MM.1S (cell line): ENCODE measurements around the gene COBL.

Source experiments
- DNase-seq: peaks from one replicate; pipeline ENCODE4 v3.0.0-alpha.2; 2015
- H2AFZ ChIP-seq: fragments of 300-600 bp; sonication (generic); 2 replicates; pipeline ENCODE4 v1.6.0; 2016; ENCODE audit warnings: antibody characterized with exemption, low read length
- H3F3A ChIP-seq: fragments of 300-600 bp; sonication (generic); 2 replicates; pipeline ENCODE4 v1.6.1; 2016; ENCODE audit warnings: mild to moderate bottlenecking, antibody characterized with exemption, low read length, moderate library complexity, mixed read lengths; ENCODE audit not compliant: insufficient read depth
- H3K27ac ChIP-seq: fragments of 300-600 bp; sonication (generic); 2 replicates; pipeline ENCODE4 v1.5.1; 2016; ENCODE audit warnings: mild to moderate bottlenecking, low read length
- H3K27me3 ChIP-seq: fragments of 300-600 bp; sonication (generic); replicated peaks from 2 replicates; pipeline ENCODE4 v1.6.0; 2016; ENCODE audit warnings: low read length; ENCODE audit not compliant: insufficient read depth
- H3K36me3 ChIP-seq: fragments of 300-600 bp; sonication (generic); replicated peaks from 2 replicates; pipeline ENCODE4 v1.6.1; 2016; ENCODE audit warnings: mild to moderate bottlenecking, low read length, mixed read lengths; ENCODE audit not compliant: insufficient read depth
- H3K4me1 ChIP-seq: fragments of 300-600 bp; sonication (generic); 2 replicates; pipeline ENCODE4 v1.6.1; 2016; ENCODE audit warnings: low read length, mixed read lengths
- H3K4me2 ChIP-seq: fragments of 300-600 bp; sonication (generic); 2 replicates; pipeline ENCODE4 v1.6.0; 2016; ENCODE audit warnings: low read depth, low read length
- H3K4me3 ChIP-seq: fragments of 300-600 bp; sonication (generic); 2 replicates; pipeline ENCODE4 v1.5.1; 2016; ENCODE audit warnings: low read length, mixed read lengths
- H3K79me2 ChIP-seq: fragments of 300-600 bp; sonication (generic); 2 replicates; pipeline ENCODE4 v1.6.1; 2016; ENCODE audit warnings: mixed run types, low read length, mixed read lengths
- H3K9ac ChIP-seq: fragments of 300-600 bp; sonication (generic); 2 replicates; pipeline ENCODE4 v1.6.1; 2016; ENCODE audit warnings: low read length, mixed read lengths
- H3K9me2 ChIP-seq: fragments of 300-600 bp; sonication (generic); replicated peaks from 2 replicates; pipeline ENCODE4 v1.6.1; 2016; ENCODE audit warnings: mild to moderate bottlenecking, low read length, mixed read lengths; ENCODE audit not compliant: insufficient read depth
- H3K9me3 ChIP-seq: fragments of 300-600 bp; sonication (generic); replicated peaks from 2 replicates; pipeline ENCODE4 v1.6.1; 2016; ENCODE audit warnings: mild to moderate bottlenecking, low read length, mixed read lengths; ENCODE audit not compliant: insufficient read depth
- H4K20me1 ChIP-seq: fragments of 300-600 bp; sonication (generic); 2 replicates; pipeline ENCODE4 v1.6.1; 2016; ENCODE audit warnings: mild to moderate bottlenecking, low read length, moderate library complexity, mixed read lengths; ENCODE audit not compliant: insufficient read depth
- CTCF ChIP-seq: fragments of 300-600 bp; sonication (generic); IDR thresholded peaks from 2 replicates; pipeline ENCODE4 v1.5.1; 2016; ENCODE audit warnings: antibody characterized with exemption, low read length, mixed read lengths
- EZH2 ChIP-seq: fragments of 300-600 bp; sonication (generic); optimal IDR thresholded peaks from 2 replicates; pipeline ENCODE3; 2017; ENCODE audit warnings: low read depth, mild to moderate bottlenecking, antibody characterized with exemption, low read length, mixed read lengths
- EZH2phosphoT487 ChIP-seq: fragments of 300-600 bp; sonication (generic); IDR thresholded peaks from 2 replicates; pipeline ENCODE4 v1.6.1; 2018; ENCODE audit warnings: antibody characterized with exemption, low read length

Gene COBL

GRCh38 chr7:51046103-51046466, 270.5 kb downstream of the COBL start:
- no peak overlapping the region for H3K27ac ChIP-seq
- no peak for DNase-seq
- no peak overlapping the region for H3K9ac ChIP-seq
- no peaks in the 10 kb centered on the region for H3K36me3 ChIP-seq
- H3K27me3 ChIP-seq = no peaks in the 10 kb centered on the region
- no peaks in the 10 kb centered on the region for H3K9me2 ChIP-seq
- no peaks in the 10 kb centered on the region for H3K79me2 ChIP-seq
- no peak for TF ChIP-seq EZH2phosphoT487
- no peak for TF ChIP-seq CTCF
- TF ChIP-seq EZH2 = no peak
- H3K9me3 ChIP-seq = no peaks in the 10 kb centered on the region
- no peaks in the 10 kb centered on the region for H3K4me1 ChIP-seq
- H2AFZ ChIP-seq = no peak overlapping the region
- no peaks in the 10 kb centered on the region for H3F3A ChIP-seq
- H4K20me1 ChIP-seq = no peaks in the 10 kb centered on the region
- H3K4me2 ChIP-seq = no peak overlapping the region
- no peak overlapping the region for H3K4me3 ChIP-seq

- H3K4me1 ChIP-seq = no peaks in the 10 kb centered on the region
- no peak overlapping the region for H3K4me2 ChIP-seq
- no peaks in the 10 kb centered on the region for H3K36me3 ChIP-seq
- TF ChIP-seq EZH2 (no peak), EZH2phosphoT487 (no peak), CTCF (no peak)
- no peak overlapping the region for H2AFZ ChIP-seq
- H3F3A ChIP-seq = no peaks in the 10 kb centered on the region
- no peak overlapping the region for H3K27ac ChIP-seq
- no peak for DNase-seq
- H3K79me2 ChIP-seq = no peaks in the 10 kb centered on the region
- H3K9me2 ChIP-seq = no peaks in the 10 kb centered on the region
- H3K4me3 ChIP-seq = no peak overlapping the region
- no peaks in the 10 kb centered on the region for H4K20me1 ChIP-seq
- H3K9me3 ChIP-seq = no peaks in the 10 kb centered on the region
- no peak overlapping the region for H3K9ac ChIP-seq
- H3K27me3 ChIP-seq = no peaks in the 10 kb centered on the region
Measured at GRCh38 chr7:51045319-51046102, 271.1 kb downstream of the COBL start.

GRCh38 chr7:51043461-51043860, 273.1 kb downstream of the COBL start:
- no peak overlapping the region for H3K9ac ChIP-seq
- DNase-seq = no peak
- no peaks in the 10 kb centered on the region for H4K20me1 ChIP-seq
- no peaks in the 10 kb centered on the region for H3K9me3 ChIP-seq
- no peaks in the 10 kb centered on the region for H3K36me3 ChIP-seq
- H2AFZ ChIP-seq = no peak overlapping the region
- H3K4me2 ChIP-seq = no peak overlapping the region
- no peak overlapping the region for H3K27ac ChIP-seq
- no peaks in the 10 kb centered on the region for H3K9me2 ChIP-seq
- H3F3A ChIP-seq = no peaks in the 10 kb centered on the region
- H3K4me1 ChIP-seq = no peaks in the 10 kb centered on the region
- TF ChIP-seq EZH2phosphoT487 (no peak), CTCF (no peak), EZH2 (no peak)
- H3K4me3 ChIP-seq = no peak overlapping the region
- no peaks in the 10 kb centered on the region for H3K27me3 ChIP-seq
- H3K79me2 ChIP-seq = no peaks in the 10 kb centered on the region
